HepG2 (cell line): ENCODE results near the gene ATG7. TPM values are rescaled to one million over a fixed set of nuclear protein-coding genes. Genes with fewer than 3 reads are reported as not detected.
A peak's percentile ranks its signal among the peaks of the same experiment; 100 is the strongest.

Experiments
- BHLHE40 ChIP-seq: IDR thresholded peaks from 2 replicates; pipeline ENCODE4 v1.6.1; 2011; ENCODE audit warnings: low read length, improper control_type of control experiment
- ELF4 ChIP-seq: sonication (generic); formaldehyde crosslinking; IDR thresholded peaks from 2 replicates; pipeline ENCODE4 v1.5.0; 2020; ENCODE audit warnings: missing genetic modification reagents, mild to moderate bottlenecking, moderate library complexity, borderline replicate concordance
- FOXK1 ChIP-seq: sonication (generic); formaldehyde crosslinking; IDR thresholded peaks from 2 replicates; pipeline ENCODE4 v1.4.0; 2020; ENCODE audit warnings: low read depth, missing genetic modification reagents, borderline replicate concordance
- GATAD1 ChIP-seq: IDR thresholded peaks from 2 replicates; pipeline ENCODE4 v1.6.1; 2016; ENCODE audit warnings: missing genetic modification reagents, missing compliant biosample characterization
- JUND ChIP-seq: sonication (generic); formaldehyde crosslinking; IDR thresholded peaks from 2 replicates; pipeline ENCODE4 v1.8.0; 2022; ENCODE audit warnings: mild to moderate bottlenecking, missing genetic modification reagents
- RXRB ChIP-seq: IDR thresholded peaks from 2 replicates; pipeline ENCODE4 v1.6.1; 2016; ENCODE audit warnings: borderline replicate concordance, missing genetic modification reagents, missing compliant biosample characterization
- TFDP2 ChIP-seq: sonication (generic); formaldehyde crosslinking; IDR thresholded peaks from 2 replicates; pipeline ENCODE4 v1.4.0; 2020; ENCODE audit warnings: missing genetic modification reagents
- YEATS2 ChIP-seq: sonication (generic); formaldehyde crosslinking; IDR thresholded peaks from 2 replicates; pipeline ENCODE4 v1.4.0; 2020; ENCODE audit warnings: missing genetic modification reagents, borderline replicate concordance
- ZBTB8A ChIP-seq: sonication (generic); formaldehyde crosslinking; IDR thresholded peaks from 2 replicates; pipeline ENCODE4 v1.4.0; 2020; ENCODE audit warnings: mild to moderate bottlenecking, low read depth, missing genetic modification reagents, borderline replicate concordance
- ZFP36L1 ChIP-seq: sonication (generic); formaldehyde crosslinking; IDR thresholded peaks from 2 replicates; pipeline ENCODE4 v1.8.0; 2022; ENCODE audit warnings: mild to moderate bottlenecking, missing genetic modification reagents, moderate library complexity
- ZNF143 ChIP-seq: sonication (generic); formaldehyde crosslinking; IDR thresholded peaks from 2 replicates; pipeline ENCODE4 v1.4.0; 2020; ENCODE audit warnings: missing genetic modification reagents
- ZNF264 ChIP-seq: sonication (generic); formaldehyde crosslinking; IDR thresholded peaks from 2 replicates; pipeline ENCODE4 v1.4.0; 2020; ENCODE audit warnings: missing genetic modification reagents
- ZNF441 ChIP-seq: sonication (generic); formaldehyde crosslinking; IDR thresholded peaks from 2 replicates; pipeline ENCODE4 v1.7.0; 2021; ENCODE audit warnings: missing genetic modification reagents, borderline replicate concordance
- ZNF572 ChIP-seq: sonication (generic); formaldehyde crosslinking; IDR thresholded peaks from 2 replicates; pipeline ENCODE4 v1.5.1; 2020; ENCODE audit warnings: mild to moderate bottlenecking, missing genetic modification reagents
- ZNF674 ChIP-seq: sonication (generic); formaldehyde crosslinking; IDR thresholded peaks from 2 replicates; pipeline ENCODE4 v1.5.0; 2020; ENCODE audit warnings: low read depth, mild to moderate bottlenecking, missing genetic modification reagents
- ZSCAN31 ChIP-seq: sonication (generic); formaldehyde crosslinking; IDR thresholded peaks from 2 replicates; pipeline ENCODE4 v1.5.0; 2020; ENCODE audit warnings: low read depth, mild to moderate bottlenecking, missing genetic modification reagents
- polyA plus RNA-seq, 8 experiments: library from polyadenylated mRNA; depleted of rRNA in 3 of 8; stranded (reverse) in 7 of 8; unstranded in 1 of 8; fragments of >200 nt; fragmentation: Illumina TruSeq in 4 of 8; extraction: Trizol in 4 of 8; gene quantifications; 2 replicates each; pipeline versions ENCODE4 v1.2.1 to v1.2.3, GENCODE V29; 2011 to 2016; ENCODE audit warnings: low read depth in 4 of 8, missing spikeins in 1 of 8, mixed read lengths in 1 of 8; ENCODE audit not compliant: insufficient read depth in 1 of 8
- total RNA-seq, 5 experiments: library from RNA; depleted of rRNA; stranded (reverse); fragments of >200 nt; fragmentation: Illumina TruSeq; extraction: Trizol; gene quantifications; 2 replicates each; pipeline ENCODE4 v1.2.3, GENCODE V29; 2016; ENCODE audit warnings: low read depth in 1 of 5
- TF ChIP-seq, protein P1 (sequence below): sonication (generic); formaldehyde crosslinking; IDR thresholded peaks from 2 replicates; pipeline ENCODE4 v1.4.0; 2020; ENCODE audit warnings: missing genetic modification reagents, borderline replicate concordance
- TF ChIP-seq, protein P2 (sequence below), 2 experiments: fragments of 450-650 bp in 1 of 2; sonication (generic) in 1 of 2; formaldehyde crosslinking; IDR thresholded peaks; 2 replicates each; pipeline versions ENCODE4 v1.5.0 to v1.8.0; 2020 to 2022; ENCODE audit warnings: mild to moderate bottlenecking in 1 of 2, missing genetic modification reagents in 1 of 2
- TF ChIP-seq, protein P3 (sequence below): IDR thresholded peaks from 2 replicates; pipeline ENCODE4 v1.6.1; 2016; ENCODE audit warnings: low read depth, missing genetic modification reagents, missing compliant biosample characterization

Gene ATG7
- total and polyA plus RNA-seq, 2 of the 13 experiments (the other 11 are each of a cell fraction or from before 2014, with no cell fraction given), result 7.8 to 22.1 TPM

DNA sequence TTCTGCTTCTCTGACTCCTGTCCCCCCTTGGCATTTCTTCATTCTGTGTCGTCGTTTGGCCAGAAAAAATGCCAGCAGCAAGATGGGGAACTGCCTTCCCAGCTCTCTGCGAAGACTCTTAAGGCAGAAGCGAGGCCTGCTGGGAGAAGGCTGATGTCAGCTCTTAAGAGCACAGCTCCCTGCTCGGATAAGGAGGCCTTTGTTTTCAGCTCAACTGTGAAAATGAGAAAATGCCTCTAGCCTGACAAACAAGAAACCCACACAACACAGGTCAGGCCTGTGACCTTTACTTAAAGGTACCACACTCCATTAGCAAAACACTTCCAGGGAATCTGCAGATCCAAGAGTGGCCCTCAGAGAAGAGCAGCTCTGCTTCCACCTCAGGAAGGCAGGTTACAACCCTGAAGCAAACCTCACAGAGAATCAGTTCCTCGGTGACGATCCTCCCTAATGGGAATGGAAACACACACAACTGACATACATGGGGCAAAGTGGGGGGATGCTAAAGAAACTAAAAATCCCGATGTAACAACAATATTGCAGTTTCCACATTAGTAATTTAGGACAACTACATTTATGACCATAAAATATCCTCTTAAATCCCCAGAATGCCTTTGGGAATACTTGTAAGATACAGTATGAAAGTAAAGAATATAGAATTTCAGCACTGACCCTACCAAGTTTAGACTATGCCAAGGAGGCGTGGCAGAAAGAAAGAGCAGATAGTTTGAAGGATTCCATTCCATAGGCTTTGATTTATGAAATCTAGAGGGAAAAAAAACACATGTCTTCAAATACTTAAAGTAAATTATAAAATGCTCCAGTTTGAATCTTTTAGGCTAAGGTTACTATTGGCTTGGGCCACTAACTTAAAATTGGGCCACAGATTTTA lies 319.4 kb downstream of the ATG7 start (continued):
- TF ChIP-seq YEATS2 (CRISPR knock-in tag) (no peak), RXRB (CRISPR knock-in tag) (no peak), ZNF143 (CRISPR knock-in tag) (peak; percentile 78), ZNF264 (CRISPR knock-in tag) (no peak), ZFP36L1 (CRISPR knock-in tag) (no peak), ZSCAN31 (CRISPR knock-in tag) (no peak), JUND (CRISPR knock-in tag) (no peak), ZNF441 (no peak), ZNF572 (no peak), ELF4 (CRISPR knock-in tag) (no peak), ZNF674 (CRISPR knock-in tag) (no peak), FOXK1 (CRISPR knock-in tag) (no peak), BHLHE40 (no peak), GATAD1 (CRISPR knock-in tag) (no peak), ZBTB8A (CRISPR knock-in tag) (no peak), TFDP2 (CRISPR knock-in tag) (no peak)
- TF ChIP-seq, protein P1, sequence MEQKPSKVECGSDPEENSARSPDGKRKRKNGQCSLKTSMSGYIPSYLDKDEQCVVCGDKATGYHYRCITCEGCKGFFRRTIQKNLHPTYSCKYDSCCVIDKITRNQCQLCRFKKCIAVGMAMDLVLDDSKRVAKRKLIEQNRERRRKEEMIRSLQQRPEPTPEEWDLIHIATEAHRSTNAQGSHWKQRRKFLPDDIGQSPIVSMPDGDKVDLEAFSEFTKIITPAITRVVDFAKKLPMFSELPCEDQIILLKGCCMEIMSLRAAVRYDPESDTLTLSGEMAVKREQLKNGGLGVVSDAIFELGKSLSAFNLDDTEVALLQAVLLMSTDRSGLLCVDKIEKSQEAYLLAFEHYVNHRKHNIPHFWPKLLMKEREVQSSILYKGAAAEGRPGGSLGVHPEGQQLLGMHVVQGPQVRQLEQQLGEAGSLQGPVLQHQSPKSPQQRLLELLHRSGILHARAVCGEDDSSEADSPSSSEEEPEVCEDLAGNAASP (CRISPR knock-in tag), result no peak
- TF ChIP-seq, protein P2, sequence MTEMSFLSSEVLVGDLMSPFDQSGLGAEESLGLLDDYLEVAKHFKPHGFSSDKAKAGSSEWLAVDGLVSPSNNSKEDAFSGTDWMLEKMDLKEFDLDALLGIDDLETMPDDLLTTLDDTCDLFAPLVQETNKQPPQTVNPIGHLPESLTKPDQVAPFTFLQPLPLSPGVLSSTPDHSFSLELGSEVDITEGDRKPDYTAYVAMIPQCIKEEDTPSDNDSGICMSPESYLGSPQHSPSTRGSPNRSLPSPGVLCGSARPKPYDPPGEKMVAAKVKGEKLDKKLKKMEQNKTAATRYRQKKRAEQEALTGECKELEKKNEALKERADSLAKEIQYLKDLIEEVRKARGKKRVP (CRISPR knock-in tag; IDR thresholded peaks at IDR 0.05), result no peak
- TF ChIP-seq, protein P3, sequence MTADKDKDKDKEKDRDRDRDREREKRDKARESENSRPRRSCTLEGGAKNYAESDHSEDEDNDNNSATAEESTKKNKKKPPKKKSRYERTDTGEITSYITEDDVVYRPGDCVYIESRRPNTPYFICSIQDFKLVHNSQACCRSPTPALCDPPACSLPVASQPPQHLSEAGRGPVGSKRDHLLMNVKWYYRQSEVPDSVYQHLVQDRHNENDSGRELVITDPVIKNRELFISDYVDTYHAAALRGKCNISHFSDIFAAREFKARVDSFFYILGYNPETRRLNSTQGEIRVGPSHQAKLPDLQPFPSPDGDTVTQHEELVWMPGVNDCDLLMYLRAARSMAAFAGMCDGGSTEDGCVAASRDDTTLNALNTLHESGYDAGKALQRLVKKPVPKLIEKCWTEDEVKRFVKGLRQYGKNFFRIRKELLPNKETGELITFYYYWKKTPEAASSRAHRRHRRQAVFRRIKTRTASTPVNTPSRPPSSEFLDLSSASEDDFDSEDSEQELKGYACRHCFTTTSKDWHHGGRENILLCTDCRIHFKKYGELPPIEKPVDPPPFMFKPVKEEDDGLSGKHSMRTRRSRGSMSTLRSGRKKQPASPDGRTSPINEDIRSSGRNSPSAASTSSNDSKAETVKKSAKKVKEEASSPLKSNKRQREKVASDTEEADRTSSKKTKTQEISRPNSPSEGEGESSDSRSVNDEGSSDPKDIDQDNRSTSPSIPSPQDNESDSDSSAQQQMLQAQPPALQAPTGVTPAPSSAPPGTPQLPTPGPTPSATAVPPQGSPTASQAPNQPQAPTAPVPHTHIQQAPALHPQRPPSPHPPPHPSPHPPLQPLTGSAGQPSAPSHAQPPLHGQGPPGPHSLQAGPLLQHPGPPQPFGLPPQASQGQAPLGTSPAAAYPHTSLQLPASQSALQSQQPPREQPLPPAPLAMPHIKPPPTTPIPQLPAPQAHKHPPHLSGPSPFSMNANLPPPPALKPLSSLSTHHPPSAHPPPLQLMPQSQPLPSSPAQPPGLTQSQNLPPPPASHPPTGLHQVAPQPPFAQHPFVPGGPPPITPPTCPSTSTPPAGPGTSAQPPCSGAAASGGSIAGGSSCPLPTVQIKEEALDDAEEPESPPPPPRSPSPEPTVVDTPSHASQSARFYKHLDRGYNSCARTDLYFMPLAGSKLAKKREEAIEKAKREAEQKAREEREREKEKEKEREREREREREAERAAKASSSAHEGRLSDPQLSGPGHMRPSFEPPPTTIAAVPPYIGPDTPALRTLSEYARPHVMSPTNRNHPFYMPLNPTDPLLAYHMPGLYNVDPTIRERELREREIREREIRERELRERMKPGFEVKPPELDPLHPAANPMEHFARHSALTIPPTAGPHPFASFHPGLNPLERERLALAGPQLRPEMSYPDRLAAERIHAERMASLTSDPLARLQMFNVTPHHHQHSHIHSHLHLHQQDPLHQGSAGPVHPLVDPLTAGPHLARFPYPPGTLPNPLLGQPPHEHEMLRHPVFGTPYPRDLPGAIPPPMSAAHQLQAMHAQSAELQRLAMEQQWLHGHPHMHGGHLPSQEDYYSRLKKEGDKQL (CRISPR knock-in tag), result no peak
